Activated naive CD4-positive, alpha-beta T cell (primary cell): Measurements from ENCODE around the gene SIGLEC15.
"Not testable (repeated sequence)": the region's sequence is repeated elsewhere in the genome, so short reads cannot be mapped to it uniquely, and the experiment has no call there.

Experiments
- DNase-seq, 4 experiments: peaks; one replicate each; lab custom pipeline; 2025; lab: John Stamatoyannopoulos, UW

The SIGLEC15 gene, protein sequence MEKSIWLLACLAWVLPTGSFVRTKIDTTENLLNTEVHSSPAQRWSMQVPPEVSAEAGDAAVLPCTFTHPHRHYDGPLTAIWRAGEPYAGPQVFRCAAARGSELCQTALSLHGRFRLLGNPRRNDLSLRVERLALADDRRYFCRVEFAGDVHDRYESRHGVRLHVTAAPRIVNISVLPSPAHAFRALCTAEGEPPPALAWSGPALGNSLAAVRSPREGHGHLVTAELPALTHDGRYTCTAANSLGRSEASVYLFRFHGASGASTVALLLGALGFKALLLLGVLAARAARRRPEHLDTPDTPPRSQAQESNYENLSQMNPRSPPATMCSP

GRCh38 chr18:45825258-45826044 lies at the start of gene SIGLEC15:
TSS of gene SIGLEC15 (plus strand) at chr18:45825675. CDS start at chr18:45825729, 54 bp downstream.
- no peak for DNase-seq

DNA sequence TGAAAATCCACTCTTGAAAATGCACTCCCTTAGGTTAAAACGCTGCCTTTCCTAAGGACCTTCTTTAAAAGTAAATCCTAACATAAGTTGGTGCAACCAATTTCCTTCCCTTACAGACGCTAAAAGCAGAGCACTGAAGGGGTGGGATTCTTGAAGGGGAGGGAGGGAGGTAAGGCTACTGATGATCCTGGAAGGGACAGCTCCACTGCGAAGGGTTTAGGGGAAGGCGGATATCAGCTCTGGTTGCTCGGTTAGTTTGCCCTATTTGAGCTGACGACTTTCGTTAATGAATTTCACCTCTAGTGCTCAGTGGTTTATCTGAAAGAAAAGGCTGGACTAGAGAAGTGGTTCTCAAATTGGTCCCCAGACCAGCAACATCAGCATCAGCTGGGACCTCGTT lies 49.7 kb upstream of the SIGLEC15 start:
- DNase-seq: no peak

DNA sequence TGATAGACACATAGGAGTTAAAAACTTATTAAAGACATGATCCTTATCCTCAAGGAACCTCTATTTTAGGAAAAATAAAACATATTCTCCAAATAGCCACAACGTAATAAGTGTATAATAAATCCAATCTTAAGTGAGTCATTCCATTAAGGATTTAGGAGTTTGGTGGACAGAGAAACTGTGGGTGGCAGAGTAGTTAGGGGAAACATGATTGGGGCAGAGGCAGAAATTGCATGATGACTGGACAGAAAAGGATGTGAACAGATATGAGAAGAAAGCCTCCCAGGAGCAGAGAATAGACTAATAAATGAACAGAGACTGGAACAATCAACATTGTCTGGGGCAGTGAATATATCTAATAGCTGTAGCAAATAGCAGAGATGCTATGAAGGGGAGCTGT lies 48.1 kb upstream of the SIGLEC15 start:
- DNase-seq: no peak

DNA sequence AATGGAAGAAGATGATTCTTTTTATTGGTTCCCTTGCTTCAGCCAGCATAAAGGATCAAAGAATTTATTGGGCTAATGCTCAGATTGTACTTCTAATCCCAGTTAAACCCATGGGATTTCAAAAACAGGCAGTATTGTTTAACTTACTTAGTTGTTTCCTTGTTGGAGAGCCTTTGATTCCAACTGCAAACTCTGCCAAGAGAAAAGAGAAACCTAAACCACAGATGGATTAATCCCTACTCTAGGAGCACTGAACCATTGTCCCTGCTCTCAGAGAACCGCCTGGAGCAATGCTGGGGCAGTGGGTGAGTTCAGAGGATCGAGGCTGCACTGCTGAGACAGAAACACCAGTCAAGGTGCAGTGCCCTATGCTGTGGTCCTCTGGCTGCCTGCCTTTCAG lies 44.9 kb upstream of the SIGLEC15 start:
- no peak for DNase-seq

GRCh38 chr18:45782662-45783061 lies 42.8 kb upstream of the SIGLEC15 start:
- DNase-seq: no peak

DNA sequence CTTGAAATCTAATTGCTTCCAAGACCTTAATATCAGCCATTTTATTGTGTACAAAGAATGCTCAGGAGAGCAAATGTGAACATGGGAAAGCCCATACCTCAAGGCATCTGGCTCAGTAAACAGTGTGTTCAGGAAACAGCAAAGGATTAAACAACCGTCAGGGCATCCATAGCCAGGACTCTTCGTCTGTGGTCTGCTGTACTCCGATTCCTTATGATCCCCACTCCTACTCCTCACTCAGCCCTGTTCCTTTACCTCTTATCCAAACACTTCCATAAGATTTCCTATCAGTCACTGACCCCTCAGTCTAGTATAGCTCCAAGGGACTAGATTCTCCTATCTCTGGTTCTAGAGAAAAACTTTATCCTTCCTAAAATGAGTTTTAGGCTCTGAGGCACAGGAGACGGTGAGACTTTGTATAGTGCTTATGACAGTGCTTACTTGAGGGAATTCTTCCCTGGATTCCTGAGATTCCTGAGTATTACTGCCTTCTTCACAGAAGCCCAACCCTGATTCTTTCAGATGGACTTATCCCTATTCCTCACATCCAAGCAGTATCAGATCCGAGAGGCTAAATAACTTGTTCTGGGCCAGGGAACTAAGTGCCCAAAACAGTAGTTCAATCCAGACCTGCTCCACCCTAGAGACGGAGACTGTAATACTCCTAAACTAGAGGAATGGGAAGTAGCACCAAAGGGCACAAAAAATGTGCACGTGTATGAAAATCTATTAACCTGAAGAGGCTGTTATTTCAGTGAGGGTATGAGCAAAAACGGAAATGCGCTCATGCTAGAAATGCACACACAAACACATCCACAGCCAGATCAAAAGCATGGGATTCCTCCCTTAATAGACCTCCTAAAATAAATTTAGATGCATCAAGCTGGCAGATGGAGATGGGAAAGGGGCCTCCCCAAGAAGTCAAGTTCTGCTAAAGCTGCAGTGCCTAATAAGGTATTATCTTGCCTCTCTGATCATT lies 42.1 kb upstream of the SIGLEC15 start:
- no peak for DNase-seq

DNA sequence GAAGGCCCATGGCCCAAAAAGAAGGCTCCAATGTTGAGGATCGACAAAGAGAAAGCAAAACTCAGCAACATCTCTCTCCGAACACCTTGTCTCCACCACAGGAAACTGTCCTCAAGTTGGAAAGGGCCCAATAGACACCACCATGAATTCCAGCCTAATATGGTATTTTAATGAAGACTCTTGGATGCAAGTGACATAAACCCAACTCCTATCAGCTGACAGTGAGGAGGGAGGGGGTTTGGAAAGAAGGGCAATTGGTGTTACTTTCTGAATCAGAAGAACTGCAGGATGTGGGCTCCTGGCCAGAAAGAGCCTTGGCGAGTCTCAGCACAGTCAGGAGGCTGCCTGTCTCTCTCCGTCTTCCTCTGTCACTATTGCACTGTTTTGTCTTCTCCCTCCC lies 40.3 kb upstream of the SIGLEC15 start:
- no peak for DNase-seq

DNA sequence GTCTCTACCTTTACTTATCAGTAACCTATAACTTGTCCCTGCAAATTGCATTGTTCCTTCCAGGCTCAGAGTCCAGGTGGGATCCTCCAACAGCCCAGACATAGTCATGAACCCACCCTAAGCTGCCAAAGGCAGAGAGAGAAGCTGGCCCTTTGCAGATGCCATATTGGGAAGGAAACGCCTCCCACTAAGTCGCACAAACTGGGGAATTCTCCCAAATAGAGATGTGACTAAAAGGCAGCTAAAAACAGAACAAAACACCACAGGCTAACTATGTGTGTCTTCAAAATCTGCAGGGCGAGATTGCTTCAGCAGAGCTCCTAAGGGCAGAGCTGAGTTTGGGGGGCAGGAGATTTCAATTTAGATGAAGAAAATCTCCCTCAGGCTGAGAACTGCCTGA lies 38.5 kb upstream of the SIGLEC15 start:
- DNase-seq: no peak

DNA sequence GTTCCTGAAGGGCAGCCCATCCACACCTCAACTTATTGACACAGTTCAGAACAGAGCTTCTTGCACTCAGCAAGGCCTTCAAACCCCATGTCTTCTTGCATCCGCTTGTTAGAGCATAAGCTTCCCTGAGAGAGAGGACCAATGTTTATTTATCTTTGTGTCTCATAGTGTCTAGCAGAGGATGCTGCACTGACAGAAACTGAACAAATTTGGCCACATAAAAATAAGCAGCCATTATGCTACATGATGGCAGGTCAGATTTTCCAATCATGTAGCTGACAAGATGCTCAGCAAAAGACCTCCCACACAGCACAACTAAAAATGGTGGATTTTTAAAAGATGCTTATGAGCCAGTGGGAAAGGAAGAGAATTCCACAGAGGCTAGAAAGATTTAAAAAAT lies 38.1 kb upstream of the SIGLEC15 start:
- DNase-seq: no peak

- no peak for DNase-seq
Measured at GRCh38 chr18:45788861-45789260, 36.6 kb upstream of the SIGLEC15 start.

DNA sequence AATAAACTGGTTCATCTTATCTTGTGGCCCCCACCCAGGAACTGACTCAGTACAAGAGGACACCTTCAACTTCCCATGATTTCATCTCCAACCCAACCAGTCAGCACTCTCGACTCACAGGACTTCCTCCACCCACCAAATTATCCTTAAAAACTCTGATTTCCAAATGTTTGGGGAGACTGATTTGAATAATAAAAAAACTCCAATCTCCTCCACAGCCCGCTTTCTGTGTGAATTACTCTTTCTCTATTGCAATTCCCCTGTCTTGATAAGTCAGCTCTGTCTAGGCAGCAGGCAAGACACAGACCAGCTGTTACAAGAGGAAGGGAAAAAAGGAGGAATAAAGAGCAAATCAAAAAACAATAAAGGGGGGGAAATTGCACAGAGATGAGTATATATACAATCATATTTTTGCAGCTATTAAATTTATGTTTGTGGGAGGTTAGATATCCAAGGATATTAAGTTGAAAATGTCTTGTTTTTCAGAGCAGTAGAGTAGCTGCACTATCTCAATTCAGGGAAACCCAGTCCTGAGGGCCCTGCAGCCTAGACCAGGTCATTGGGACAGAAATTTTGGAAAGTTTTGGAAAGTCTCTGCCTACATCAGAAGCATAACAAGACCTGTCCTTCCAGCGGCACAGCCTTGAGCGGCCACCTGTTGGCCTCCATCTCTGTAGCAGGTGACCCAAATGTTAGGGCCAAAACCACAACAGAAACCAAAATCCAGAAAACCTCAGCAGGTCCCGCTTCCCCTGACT lies 32.8 kb upstream of the SIGLEC15 start:
- DNase-seq: no peak

DNA sequence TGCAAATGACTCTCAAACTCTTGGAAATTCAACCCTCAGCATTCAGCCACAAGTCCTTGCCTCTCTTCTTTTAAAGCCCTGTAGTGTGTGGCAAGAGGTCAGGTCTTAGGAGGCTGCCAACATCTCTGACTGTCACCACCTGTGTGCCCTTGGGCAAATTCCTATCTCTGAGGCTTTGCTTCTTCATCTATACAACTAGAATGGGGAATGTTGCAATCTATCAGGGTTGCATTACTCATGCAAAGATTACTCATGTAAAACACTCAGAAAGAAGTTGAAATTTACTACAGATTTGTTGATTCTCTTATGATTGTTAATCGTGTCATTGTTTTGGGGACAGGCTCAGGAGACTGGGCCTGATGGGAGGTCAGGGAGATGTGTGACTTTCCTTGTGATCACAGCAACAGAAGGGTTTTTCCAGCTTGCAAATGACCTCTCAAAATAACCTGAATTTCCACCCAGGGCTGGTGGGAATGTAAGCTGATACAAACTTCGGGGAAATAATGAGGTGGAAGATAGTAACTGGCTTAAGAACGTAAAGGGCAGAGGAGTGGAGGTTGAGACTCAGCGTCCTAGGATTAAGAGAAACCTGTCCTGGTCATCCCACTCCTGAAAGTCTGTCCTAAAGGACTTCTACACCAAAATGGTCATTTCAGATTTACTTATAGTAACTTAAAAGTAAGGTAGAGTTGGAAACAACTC lies 32.1 kb upstream of the SIGLEC15 start:
- no peak for DNase-seq

- DNase-seq: no peak
Measured at GRCh38 chr18:45801416-45802004, 24.0 kb upstream of the SIGLEC15 start.

DNA sequence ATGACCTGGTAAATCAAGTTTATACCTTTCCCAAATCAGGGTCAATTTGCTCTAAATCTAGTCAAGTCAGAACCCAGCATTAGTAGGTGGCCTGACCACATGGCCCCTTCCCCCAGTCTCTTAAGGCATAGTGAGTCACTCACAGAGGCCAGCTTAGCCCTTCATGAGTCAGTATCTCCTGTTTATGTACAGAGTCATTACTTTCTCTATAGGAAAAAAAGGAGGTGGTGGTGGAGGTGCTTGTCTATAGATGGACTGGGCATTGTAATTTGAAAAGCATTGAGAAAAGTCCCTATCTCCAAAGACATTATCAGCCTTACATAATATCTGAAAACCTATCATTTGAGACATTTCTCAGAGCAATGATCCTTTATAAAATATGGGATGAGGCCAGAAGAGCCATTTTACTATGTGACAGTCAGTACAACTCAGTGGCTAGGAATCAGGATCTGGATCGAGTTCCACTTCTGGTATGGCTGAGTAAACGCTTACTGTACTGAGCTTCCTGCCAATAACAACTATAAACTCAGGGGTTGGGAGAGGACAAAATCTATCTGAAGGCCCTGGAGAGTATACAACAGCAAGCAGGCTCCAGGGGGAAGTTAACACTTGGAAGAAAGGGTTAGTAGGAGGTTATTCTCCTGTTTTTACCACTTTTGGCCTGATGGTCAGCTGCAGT lies 22.5 kb upstream of the SIGLEC15 start:
- DNase-seq: no peak

- DNase-seq: no peak
Measured at GRCh38 chr18:45805551-45805950, 19.9 kb upstream of the SIGLEC15 start.

GRCh38 chr18:45806226-45806625 lies 19.2 kb upstream of the SIGLEC15 start:
- DNase-seq: no peak

DNA sequence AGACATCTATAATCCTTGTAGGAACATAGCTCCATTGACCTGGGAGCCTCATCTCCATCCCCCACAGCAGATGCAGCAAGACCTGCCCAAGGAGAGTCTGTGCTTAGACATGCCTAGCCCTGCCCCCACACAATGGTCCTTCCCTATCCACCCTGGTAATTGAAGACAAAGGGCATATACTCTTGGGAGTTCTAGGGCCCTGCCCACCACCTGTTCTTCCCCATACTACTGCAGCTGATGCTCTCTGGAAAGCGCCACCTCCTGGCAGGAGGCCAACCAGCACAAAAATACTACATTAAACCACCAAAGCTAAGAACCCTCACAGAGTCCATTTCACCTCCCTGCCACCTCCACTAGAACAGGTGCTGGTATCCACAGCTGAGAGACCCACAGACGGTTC lies 18.3 kb upstream of the SIGLEC15 start:
- DNase-seq: not testable (repeated sequence)

DNA sequence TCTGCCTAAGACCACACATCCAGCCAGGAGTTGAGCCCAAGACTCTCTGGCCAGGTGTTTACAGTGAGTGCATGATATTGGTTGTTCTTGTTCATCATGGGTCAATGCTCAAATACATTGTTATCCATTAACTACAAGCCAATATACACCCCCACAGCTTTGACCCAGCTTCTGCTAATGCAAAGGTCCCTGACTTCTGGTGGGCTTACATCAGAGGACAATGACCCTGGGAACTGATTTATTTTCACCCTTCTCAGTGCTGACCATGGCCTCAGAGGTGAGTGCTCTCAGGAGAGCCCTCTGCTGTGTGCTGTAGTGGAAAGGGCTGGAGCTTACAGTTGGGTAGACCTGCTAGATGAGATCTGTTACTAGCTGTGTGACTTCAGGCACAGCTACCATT lies 10.7 kb upstream of the SIGLEC15 start:
- not testable (repeated sequence) for DNase-seq

DNA sequence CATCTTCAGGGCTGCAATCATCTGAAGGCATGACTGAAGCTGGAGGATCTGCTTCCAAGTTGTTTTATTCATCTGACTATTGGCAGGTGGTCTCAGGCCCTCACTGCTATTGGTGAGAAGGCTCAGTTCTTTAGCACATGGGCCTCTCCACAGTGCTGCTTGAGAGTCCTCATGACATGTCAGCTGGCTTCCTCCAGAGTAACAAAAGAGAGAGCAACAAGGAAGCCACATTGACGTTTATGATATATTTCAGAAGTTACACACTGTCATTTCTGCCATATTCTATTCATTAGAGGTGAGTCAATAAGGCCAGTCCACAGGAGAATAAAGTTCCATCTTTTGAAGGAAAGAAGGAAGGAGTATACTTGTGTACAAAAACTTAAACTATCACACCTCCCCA lies 7.9 kb upstream of the SIGLEC15 start:
- DNase-seq: no peak

DNA sequence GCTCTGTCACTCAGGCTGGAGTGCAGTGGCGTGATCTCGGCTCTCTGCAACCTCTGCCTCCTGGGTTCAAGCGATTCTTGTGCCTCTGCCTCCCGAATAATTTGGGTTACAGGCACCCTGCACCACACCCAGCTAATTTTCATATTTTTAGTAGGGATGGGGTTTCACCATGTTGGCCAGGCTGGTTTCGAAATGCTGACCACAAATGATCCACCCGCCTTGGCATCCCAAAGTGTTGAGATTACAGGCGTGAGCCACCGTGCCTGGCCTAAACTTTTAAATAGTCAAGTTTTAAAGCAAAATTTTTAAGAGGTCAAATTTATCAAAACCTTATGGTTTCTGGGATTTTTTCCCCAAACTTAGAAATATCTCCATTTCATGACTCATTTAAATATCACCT lies 6.7 kb upstream of the SIGLEC15 start:
- not testable (repeated sequence) for DNase-seq
